ENCODE results near the gene LGALS1. TPM values are rescaled to one million over a fixed set of nuclear protein-coding genes. Genes with fewer than 3 reads are reported as not detected.

Gene LGALS1
- total and polyA plus RNA-seq, 8 donors: 15.9 to 249 (median 87.5) TPM

- FAIRE-seq (no peak), DNase-seq (no peak), ATAC-seq (no peak)
- Histone ChIP-seq H3K27ac (no peak overlapping the region), H3K9me3 (no peaks in the 10 kb centered on the region), H3K27me3 (no peaks in the 10 kb centered on the region), H3K4me1 (peaks cover 0 to 12% (median 5%) of the 10 kb centered on the region in 3 donors), H3K36me3 (no peaks in the 10 kb centered on the region), H3K4me3 (no peak overlapping the region)
- intact Hi-C loops (cut with DNase I): loop anchor here in 2 of 3 donors (5.0 to 10.0 kb wide), 2 partner anchors 41 to 153 kb away; no protein-coding TSS in a partner anchor
- WGBS, 2 donors: 69 to 73% methylated on average over 5 of the region's 5 CpGs
- no peak for TF ChIP-seq CTCF (IDR thresholded peaks at IDR 0.05)
Observed at GRCh38 chr22:37641561-37641949, 33.9 kb upstream of the LGALS1 start.

GRCh38 chr22:37643225-37643847 is 32.1 kb upstream of the LGALS1 start:
- Histone ChIP-seq H3K4me1 (peaks cover 0 to 12% (median 5%) of the 10 kb centered on the region in 3 donors), H3K27me3 (no peaks in the 10 kb centered on the region), H3K36me3 (no peaks in the 10 kb centered on the region), H3K4me3 (no peak overlapping the region), H3K27ac (no peak overlapping the region), H3K9me3 (no peaks in the 10 kb centered on the region)
- FAIRE-seq (no peak), DNase-seq (peak; percentile 70 to 98 (median 90)), ATAC-seq (peak; percentile 72 to 84 (median 82))
- peak; percentile 92 to 95 (median 93) for TF ChIP-seq CTCF (IDR thresholded peaks at IDR 0.05)
- 32 to 33% methylated on average over 9 of the region's 9 CpGs for WGBS, 2 donors
- intact Hi-C loops (cut with DNase I): loop anchor here in 2 of 3 donors (5.0 to 10.0 kb wide), 2 partner anchors 39 to 151 kb away; no protein-coding TSS in a partner anchor

- Histone ChIP-seq H3K36me3 (no peaks in the 10 kb centered on the region), H3K4me3 (no peak overlapping the region), H3K4me1 (no peaks in the 10 kb centered on the region), H3K9me3 (no peaks in the 10 kb centered on the region), H3K27me3 (no peaks in the 10 kb centered on the region), H3K27ac (peak overlapping the region in 3 of 4 donors; percentile 22 to 50 (median 34))
- intact Hi-C loops (cut with DNase I): loop anchor here in 1 of 3 donors (10.0 kb wide), 1 partner anchor 147 kb away; no protein-coding TSS in a partner anchor
- no peak for FAIRE-seq
- no peak for TF ChIP-seq CTCF (IDR thresholded peaks at IDR 0.05)
- no peak for ATAC-seq
- 94 to 95% methylated on average over 9 of the region's 9 CpGs for WGBS, 2 donors
- DNase-seq: peak in 1 of 6 donors; percentile 26
Observed at GRCh38 chr22:37647317-37647716, 28.1 kb upstream of the LGALS1 start.

GRCh38 chr22:37647928-37648327 is 27.5 kb upstream of the LGALS1 start:
- WGBS, 2 donors: 56 to 64% methylated on average over 9 of the region's 9 CpGs
- Histone ChIP-seq H3K27ac (peak overlapping the region; percentile 22 to 50 (median 32)), H3K9me3 (no peaks in the 10 kb centered on the region), H3K4me3 (no peak overlapping the region), H3K36me3 (no peaks in the 10 kb centered on the region), H3K4me1 (no peaks in the 10 kb centered on the region), H3K27me3 (no peaks in the 10 kb centered on the region)
- intact Hi-C loops (cut with DNase I): loop anchor here in 1 of 3 donors (10.0 kb wide), 1 partner anchor 147 kb away; no protein-coding TSS in a partner anchor
- DNase-seq (peak in 4 of 6 donors; percentile 69 to 79 (median 74)), FAIRE-seq (no peak), ATAC-seq (peak; percentile 62 to 83 (median 66))
- no peak for TF ChIP-seq CTCF (IDR thresholded peaks at IDR 0.05)

Data from pancreas (tissue), 10 donors.